GM18517 (cell line): Measurements from ENCODE around the gene EGFL7.

Source experiments
- ATAC-seq: cut with Tn5 transposase; IDR thresholded peaks from one replicate; pipeline ENCODE4 v1.9.1; 2021; ENCODE audit warnings: mild to moderate bottlenecking, moderate library complexity; ENCODE audit not compliant: unreplicated experiment

The EGFL7 gene

DNA sequence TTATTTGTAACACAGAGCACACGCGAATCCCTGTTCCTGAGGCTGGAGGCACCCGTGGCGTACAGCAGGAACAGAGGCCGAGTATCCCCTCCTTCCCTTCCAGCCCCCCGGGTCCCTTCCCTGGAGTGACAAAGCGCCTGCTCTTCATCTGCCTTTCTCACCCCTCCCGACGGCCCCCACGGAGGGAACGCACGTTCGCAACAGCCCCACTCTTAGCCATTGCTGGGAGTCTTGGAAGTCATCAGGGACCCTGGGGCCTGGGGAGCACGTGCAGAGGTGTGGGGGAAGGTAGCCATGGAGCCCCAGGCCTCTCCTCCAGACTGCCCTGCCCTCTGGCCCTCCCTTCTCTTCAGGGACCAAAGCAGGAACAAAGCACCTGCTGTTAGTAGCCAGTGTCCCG lies 22.1 kb downstream of the EGFL7 start:
- no peak for ATAC-seq

DNA sequence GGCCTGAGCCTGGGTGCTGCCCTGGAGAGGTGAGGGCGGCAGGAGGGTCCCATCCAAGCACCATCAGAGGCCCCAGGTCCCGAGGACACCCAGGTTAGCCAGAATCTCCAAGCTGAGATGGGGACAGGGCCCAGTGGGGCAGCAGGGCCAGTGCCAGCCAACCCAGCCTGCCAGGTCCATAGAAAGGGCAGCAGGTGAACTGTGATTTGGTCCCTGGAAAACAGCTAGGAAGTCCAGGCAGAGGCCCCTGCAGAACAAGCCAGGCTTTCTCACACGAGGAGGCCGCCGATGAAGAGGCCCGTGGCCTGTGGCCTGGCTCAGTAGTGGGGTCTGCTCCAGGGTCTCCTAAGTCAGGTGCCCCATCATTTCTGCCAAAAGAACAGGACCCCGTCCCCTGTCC lies 22.5 kb downstream of the EGFL7 start:
- no peak for ATAC-seq

DNA sequence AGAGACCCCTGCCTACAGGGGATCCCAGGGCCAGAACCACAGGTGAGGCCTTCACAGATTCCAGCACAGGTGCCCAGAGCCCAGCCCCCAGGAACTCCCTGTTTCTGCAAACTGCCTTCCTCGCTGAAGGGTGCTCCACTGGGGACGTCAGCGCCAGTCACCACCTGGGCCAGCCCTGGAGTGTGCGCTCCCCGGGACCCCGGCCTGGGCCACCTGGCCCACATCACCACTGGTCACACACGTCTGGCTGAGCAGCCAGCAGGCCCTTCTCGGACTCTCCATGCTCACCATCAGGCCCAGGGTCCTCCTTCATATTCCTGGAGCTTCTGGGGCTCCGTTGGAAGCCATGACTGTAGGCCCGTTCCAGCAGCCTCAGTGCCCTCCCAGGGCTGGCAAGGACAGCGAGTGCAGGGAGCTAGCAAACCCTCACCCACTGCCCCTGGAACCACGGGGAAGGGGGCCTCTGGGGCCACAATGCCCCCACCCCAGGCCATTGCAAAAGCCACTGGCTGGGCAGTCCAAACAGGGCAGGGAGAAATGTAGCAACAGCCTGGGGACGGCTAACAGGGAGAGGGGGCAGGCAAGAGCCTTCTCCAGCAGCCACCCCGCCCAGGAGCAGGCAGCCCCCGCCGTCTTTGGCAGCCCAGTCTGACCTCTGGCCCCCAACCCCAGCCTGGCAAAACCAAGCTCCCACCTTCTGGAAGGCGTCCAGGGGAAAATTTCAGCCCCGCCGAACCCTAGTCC lies 23.2 kb downstream of the EGFL7 start:
- no peak for ATAC-seq

DNA sequence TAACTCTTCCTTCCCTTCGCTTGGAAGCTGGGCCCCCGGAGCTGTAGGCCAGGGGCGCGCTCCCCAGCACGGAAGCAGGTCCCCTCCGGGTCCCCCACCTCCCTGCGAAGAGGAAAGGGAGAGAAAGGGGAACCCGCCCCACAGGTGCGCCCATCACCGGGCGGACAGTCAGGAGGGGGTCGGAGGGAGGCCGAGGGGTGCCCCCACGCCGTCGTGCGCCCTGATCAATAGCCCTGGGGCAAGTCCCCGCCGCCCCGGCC lies 23.7 kb downstream of the EGFL7 start:
- no peak for ATAC-seq

DNA sequence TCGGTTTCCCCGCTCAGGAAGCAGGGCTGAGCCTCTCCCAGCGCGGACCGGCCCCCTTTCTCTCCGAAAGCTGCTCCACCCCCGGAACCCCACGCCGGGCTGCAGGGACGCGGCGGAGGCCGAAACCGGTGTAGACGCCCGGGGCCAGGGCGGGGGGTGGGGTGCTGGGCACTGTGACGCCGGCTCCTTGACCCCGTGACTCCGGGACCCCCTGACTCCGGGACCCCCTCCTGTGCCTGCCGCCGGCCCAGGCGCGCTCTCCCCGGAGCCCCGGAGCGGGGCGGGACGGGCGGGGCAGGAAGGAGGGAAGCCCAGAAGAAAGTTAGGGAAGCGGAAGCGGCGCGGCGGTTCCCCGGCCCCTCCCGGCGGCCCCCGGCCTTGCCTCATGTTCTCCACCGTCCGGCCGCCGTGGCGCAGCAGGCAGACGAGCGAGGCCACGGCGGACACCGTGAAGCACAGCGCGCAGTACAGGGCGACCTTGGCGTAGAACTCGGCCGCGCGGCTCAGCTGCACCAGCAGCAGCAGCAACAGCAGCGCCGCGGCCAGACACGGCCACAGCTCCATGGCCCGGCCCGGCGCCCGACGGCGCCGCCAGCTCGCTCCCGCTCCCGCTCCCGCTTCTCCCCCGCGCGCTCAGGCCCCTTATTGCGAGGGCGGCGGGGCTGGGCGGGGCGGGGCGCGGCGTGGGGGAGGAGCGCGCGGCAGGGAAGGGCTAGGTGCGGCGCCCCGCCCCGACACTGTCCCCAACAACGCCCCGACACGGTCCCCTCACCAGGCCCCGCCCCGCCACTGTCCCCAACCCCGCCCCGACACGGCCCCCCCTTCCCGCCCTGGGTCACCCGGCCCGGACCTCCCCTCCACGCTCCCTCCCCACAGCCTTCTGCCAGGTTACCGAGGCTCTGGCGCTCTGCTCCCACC lies 24.3 kb downstream of the EGFL7 start, which contains the start of gene AGPAT2:
TSS of gene AGPAT2 (minus strand) at position 664 of the 918 bp plus-strand sequence. CDS start at position 564, 100 bp downstream.
- ATAC-seq, result no peak

DNA sequence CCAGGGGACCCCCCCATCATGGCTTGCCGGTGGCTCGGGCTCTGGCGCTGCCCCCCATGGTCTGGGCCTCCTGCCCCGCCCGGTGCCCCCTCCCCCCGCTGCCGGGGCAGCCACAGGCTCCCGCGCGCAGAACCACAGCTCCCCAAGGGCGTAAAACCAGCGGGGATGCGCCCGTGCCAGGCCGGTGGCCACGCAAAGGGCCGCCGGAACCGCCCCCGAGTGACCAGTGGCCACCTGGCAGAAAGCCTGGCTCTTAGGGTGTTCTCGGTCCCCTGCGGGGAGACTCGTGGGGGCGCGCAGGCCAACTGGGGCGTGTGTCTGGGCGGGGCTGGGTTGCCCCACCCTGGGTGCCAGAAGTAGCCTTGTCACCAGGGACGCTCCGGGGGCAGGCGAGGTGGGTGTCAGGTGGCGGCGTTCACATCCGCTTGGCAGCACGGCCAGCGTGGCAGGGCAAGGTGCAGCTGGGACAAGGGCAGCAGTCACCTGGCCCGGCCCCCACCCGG lies 25.1 kb downstream of the EGFL7 start:
- ATAC-seq, result no peak

DNA sequence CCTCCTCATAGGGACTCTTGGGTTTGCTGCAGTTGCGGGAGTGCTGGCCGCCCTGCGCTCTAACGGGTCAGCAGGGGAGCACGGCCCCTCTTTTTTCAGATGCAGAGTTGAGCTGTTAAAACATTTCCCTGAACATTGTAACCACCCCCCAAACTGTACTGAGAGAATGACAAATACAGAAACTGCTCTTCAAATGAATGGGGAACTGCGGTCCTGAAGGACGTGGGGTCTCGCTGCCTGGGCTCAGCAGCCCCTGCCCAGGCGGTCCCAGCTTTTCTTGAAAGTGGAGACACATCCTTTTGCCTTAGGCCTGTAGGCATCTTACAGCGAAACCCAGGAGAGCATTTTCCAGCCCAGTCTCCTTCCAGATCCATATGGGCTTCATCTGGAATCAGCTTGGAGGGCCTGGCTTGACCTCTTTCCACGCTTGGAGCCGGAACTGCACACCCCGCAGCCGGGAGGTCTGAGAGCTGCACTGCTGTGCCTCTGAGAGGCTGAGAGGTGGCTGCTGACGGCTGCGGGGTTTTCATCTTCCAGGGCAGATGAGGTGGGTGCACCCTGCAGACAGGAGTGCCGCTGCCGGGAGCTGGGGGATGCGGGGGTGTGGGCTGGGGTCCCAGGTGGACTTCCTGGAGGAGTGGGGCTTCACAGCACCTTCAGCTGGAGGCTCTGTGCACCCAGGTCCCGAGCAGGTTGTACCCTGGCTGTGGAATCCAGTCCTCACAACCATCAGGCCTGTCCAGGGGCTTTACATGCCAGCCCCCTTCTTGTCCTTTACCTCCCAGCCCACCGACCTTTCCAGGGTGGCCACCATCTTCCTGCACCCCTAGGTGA lies 25.8 kb downstream of the EGFL7 start:
- ATAC-seq, result no peak

DNA sequence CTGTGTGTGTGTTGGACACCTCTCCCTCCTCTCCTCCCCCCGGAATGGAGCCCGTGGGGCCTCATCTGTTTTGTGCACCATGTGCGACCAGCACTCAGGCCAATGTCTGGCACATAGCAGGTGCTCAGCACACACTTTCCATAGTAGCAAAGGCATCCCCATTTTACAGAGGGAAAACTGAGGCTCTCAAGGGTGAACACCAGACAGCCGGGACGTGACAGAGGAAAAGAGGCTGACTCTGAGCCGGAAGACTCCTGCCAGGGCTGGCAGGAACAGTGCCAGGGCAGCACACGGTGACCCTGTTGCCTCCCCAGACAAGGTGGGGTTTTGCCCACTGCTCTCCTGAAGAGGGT lies 26.4 kb downstream of the EGFL7 start:
- no peak for ATAC-seq

DNA sequence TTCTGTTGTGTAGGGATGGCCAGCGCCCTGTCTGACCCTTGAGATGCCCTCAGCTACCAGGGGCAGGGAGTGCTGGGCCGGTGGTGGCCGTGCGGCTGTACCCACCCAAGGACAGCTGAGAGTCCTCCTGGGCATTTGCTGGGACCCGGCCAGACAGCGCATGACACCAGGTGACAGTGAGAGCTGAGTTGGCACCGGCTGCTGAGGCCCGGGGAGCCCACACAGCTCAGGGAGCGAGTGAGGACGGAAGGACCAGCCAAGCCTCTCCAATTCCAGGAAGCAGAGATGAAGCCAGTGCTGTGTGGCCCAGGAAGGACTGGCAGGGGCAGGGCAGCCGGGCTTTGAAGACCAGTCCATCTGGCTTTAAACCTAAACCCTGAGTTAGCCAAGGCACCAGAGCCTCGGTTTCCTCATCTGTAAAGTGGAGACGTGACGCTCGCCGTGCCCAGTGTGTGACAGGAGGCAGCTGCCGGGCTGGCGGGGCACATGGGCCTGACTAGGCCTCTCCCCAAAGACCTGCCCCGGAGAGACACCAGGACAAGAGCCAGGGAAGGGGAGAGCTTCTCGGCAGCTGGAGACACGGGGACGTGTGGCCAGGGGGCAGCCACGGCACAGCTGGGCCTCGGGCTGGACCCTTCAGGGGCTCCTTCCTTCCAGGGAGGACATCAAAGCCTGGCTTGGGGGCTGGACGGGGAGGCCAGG lies 27.5 kb downstream of the EGFL7 start:
- no peak for ATAC-seq

DNA sequence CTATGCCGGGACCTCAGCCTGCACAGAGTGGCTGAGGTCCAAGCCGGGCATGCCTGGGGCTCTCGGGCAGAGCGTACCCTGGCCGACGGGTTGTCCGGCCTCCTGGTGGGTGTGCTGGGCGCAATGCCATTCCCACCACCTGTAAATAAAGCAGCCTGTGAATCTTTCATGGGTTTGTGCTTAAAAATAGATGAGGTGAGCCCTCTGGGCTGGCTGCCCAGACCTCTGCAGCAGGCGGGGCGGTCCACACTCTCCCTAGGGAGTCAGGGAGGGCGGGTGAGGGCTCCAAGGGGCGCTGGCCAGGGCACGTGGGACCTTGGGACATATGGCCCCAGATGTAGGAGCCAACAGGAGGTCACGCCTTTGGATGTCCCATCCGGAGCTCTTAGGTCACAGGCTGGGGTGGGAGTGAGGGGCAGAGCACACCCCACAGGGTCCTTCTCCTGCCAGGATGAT lies 28.1 kb downstream of the EGFL7 start:
- no peak for ATAC-seq

DNA sequence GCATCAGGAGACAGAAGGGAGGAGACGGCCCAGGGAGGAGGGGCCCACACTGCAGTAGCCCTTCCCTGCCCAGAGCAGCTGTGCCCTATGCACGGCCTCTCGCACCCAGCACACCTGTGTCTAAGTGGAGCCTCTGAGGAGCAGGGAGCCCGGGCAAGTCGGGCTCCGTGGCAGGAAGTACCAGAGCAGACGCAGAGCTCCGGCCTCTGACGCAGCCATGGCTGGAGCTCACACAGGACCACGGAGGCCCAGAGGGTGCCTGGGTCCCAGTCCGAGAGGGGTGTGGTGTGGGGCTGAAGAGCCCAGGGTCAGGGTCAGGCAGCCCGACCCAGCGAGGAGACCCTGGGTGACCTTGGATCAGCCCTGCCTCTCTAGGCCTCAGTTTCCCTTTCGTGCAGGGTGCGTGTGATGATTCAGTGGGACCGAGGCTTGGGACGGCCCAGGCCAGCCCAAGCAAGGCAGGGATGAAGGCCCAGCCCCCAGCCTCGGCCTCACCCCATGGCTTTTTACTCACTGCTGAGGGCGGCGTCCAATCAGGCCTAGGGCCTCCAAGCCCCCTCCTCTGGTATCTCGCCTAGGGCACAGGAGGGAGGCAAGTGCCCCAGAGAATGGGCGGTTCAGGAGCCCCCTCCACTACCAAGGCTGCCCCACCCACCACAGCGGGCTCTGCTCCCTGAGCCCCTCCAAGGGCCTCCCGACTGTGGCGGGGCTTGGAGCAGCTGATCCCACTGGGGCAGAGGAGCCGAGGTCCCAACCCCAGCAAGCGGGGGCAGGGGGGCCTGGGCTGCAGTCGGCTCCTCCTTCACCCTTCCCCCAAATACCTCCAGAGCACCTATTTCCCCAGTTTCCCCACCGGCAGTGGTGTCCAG lies 28.8 kb downstream of the EGFL7 start:
- no peak for ATAC-seq

DNA sequence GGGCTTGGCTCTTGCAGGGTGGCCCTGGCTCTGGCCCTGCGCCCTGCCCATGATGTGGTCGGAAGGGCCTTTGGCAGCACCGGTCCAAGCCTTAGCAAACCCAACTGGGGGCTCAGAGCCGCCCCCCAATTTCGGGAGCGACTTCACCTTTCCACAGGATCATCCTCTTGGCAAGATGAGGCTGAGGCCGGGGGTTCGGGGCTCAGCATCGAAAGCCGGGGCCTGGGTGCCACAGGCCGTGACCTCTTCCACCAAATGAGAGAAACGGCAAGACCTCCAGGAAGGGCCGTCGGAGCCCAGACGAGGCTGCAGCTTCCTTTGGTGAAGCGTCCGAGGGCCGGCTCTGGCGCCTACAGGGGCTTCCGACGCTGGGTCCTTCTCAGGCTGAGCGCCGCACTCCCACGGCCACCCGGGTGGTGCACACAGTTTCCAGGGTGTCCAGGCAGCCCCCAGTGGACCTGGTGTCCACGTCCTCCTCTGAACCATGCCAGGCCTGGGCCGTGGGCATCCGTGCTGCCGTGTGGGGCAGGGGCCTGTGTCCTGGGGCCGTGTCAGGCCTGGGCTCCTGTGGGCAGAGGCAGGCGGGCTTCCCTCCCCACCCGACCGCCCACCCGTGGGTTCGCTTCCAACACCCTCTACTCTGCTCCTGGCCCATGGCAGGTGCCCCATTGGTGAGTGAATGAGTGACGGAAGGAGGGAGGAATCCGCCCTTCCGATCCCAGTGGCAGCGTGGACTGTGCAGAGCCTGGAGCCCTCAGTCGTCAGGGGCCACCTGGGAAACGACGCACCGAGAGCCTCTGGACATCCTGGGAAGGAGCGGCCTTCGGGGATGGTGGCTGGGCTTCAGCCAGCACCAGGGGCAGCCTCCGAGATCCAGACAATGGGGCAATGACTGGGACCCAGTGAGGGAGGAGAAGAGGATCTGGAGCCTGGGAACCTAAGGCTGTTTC lies 29.7 kb downstream of the EGFL7 start:
- no peak for ATAC-seq

DNA sequence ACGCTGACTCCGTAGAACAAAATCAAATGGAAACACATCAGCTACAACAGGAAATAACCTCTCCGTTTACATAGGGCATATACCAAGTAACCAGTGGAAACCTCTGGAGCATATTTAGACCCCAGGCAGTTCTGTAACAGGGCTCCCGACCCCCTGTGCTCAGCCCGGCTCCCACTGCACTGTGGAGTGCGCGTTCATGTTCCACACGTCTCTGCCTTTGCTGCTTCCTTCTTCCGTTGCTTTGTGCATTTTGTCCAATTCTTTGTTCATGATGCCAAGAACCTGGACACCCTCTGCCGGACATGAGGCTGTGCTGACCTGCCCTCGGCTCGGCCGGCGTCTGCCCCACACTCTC lies 30.4 kb downstream of the EGFL7 start:
- no peak for ATAC-seq

DNA sequence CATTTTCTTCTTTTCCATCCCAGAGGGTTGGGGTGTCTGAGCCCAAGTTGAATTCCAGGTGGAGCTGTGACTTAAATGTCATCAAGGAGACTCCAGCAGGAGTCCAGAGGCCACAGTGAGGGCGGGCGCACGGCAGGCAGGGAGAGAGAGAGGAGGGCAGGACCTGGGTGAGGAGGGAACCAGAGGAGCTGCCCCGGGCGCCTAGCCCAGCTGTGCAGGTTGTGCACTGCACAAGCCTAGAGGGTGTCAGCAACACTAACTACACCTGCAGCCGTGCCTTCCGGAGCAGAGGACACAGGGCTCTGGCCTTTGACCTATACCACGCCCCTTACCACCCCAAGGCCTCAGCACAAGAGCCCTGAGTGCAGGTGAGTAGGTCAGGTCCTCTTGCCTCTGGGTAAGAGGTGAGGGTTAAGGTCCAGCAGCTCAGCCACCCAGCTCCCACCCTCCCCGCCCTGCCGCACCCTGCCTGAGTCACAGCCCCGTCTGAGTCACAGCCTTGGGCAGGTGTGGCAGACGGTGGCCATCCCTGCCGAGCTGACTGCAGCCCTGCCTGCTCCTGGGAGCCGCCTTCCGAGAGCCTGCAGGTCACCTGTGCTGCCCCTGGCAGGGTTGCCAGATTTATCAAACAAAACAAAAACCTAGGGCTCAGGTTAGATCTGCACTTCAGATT lies 30.9 kb downstream of the EGFL7 start:
- ATAC-seq, result no peak

DNA sequence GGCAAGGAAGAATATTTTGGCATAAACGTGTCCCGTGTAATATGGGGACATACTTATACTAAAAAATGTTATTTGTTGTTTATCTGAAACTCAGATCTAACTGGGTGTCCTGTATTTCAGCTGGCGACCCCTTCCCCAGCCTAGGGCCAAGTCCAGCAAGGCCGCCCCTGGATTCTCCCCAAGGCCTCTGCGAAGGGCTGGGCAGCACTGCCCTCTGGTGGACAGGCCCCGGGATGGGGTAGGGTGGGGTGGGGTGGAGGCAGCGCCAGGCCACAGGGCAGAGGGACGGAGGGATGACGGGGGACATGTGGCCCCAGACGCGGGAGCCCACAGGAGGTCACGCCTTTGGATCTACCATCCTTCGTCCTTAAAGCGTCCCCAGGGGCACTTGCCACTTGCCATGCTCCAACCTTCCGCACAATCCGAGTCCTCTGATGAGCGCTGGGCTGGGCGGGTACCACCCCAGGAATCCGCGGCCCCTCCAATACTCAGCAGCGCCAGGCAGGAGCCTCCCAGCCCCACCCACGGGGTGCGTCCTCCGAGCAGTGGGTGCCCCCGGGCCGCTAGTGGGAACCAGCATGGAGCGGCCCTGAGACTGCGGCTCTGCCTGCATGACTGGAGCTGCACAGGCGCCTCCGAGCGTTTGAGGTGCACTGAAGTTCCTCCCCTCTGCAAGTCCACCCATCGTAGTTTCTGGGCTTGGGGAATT lies 31.6 kb downstream of the EGFL7 start:
- ATAC-seq, result no peak

DNA sequence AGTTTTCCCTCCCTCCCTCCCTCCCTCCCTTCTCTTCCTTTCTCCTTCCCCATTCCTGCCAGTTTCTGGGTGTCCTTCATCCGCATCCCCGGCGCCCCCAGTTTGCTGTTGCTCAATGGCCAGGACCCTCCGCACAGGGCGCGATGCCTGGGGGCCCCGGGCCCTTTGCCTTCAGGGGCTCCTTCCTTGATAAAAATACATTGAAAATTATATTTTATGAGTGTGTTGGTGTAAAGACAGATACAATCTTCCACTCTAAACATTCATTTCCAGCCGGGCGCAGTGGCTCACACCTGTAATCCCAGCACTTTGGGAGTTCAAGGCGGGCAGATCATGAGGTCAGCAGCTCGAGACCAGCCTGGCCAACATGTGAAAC lies 32.1 kb downstream of the EGFL7 start:
- no peak for ATAC-seq

DNA sequence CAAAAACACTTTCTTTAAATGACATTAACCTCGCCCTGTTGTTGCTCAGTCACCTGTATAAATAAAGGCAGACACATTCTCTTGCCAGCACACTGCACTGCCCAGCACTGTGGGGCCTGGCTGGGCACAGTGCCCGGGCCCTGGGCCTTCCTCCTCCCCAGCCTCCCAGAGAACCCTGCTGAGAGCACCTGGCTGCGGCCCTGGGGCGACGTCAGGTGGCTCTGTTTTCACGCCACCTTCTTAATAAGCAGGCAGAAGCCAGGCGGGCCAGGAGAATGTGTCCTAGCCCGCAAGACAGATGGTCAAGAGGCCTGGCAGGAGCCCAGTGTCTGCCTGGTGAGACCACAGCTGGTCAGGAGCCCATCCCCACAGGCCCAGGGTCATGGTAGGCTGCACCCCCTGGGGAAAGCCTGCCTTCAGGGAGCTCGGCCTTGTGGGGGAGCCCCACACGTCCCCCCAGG lies 32.7 kb downstream of the EGFL7 start:
- ATAC-seq, result no peak
